GM23338 (cell line): ENCODE data around the gene YAP1. TPM values are rescaled to one million over a fixed set of nuclear protein-coding genes. Genes with fewer than 3 reads are reported as not detected.

Source experiments
- ETS1 ChIP-seq: IDR thresholded peaks from 2 replicates; pipeline ENCODE4 v1.6.1; 2016; ENCODE audit warnings: antibody characterized with exemption
- EZH2 ChIP-seq: fragments of 200-600 bp; sonication (generic); IDR thresholded peaks from one replicate; pipeline ENCODE4 v1.8.0; 2017; ENCODE audit warnings: antibody characterized with exemption, mild to moderate bottlenecking, low read depth; ENCODE audit not compliant: unreplicated experiment
- EZH2phosphoT487 ChIP-seq: fragments of 200-600 bp; sonication (generic); IDR thresholded peaks from one replicate; pipeline ENCODE4 v1.8.1; 2018; ENCODE audit warnings: antibody characterized with exemption; ENCODE audit not compliant: unreplicated experiment
- POLR2AphosphoS5 ChIP-seq: IDR thresholded peaks from 2 replicates; pipeline ENCODE4 v1.6.1; 2016; ENCODE audit warnings: antibody characterized with exemption, low read depth
- REST ChIP-seq: IDR thresholded peaks from one replicate; pipeline ENCODE4 v1.6.1; 2018; ENCODE audit warnings: antibody characterized with exemption; ENCODE audit not compliant: unreplicated experiment
- STAT1 ChIP-seq: IDR thresholded peaks from one replicate; pipeline ENCODE4 v1.6.1; 2016; ENCODE audit warnings: antibody characterized with exemption; ENCODE audit not compliant: unreplicated experiment
- ZNF114 ChIP-seq: fragments of 250-450 bp; sonication (Bioruptor Pico); IDR thresholded peaks from 2 replicates; pipeline ENCODE4 v1.5.0; 2020; ENCODE audit warnings: mild to moderate bottlenecking, moderate library complexity
- ZNF331 ChIP-seq: fragments of 250-450 bp; sonication (Bioruptor Pico); IDR thresholded peaks from 2 replicates; pipeline ENCODE4 v1.5.0; 2020; ENCODE audit warnings: low read depth, mild to moderate bottlenecking, moderate library complexity
- ZNF462 ChIP-seq: fragments of 250-450 bp; sonication (Bioruptor Pico); IDR thresholded peaks from 2 replicates; pipeline ENCODE4 v1.5.0; 2020; ENCODE audit warnings: mild to moderate bottlenecking, moderate library complexity
- polyA plus RNA-seq: library from polyadenylated mRNA; unstranded; fragments of >200 nt; fragmentation: Nextera tagmentation; extraction: Ambion mirVana; gene quantifications from 2 replicates; pipeline ENCODE4 v1.2.1, GENCODE V29; 2016
- total RNA-seq: library from RNA; depleted of rRNA; stranded (reverse); fragments of >200 nt; shearing (Covaris generic); gene quantifications from 2 replicates; pipeline ENCODE4 v1.2.3, GENCODE V29; 2014

Gene YAP1
- total and polyA plus RNA-seq, 2 experiments from 2014 or later: 17.2 to 155 TPM

DNA sequence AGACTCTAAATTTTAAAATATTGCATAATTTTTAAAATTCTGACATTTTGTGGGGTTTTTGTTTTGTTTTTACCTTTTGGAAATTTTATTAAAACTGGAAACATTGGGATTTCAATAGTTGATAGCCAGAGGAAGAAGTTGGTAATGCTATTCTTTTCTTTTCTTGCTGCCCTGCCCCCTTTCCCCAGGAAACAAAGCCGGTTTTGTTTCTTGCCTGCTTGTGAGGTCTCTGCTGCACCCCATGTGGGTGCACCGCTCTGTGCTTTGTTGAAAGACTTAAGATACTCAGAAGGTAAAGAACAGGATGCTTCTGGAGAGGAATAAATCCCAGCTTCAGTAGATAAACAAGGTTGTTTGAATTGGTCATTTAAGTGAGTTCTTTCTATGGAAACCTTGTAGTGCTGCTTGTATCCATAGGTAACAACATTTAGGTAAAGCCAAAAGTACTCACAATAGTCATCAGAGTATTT is 87.5 kb downstream of the YAP1 start (continued):
- TF ChIP-seq ZNF462 (CRISPR knock-in tag) (peak; percentile 71), POLR2AphosphoS5 (peak; percentile 34; the same call in 1 of the 2 replicates), EZH2phosphoT487 (no peak), ZNF114 (peak; percentile 74; the same call in 1 of the 2 replicates), ETS1 (0 out of 2 replicates have a peak, but pooled peaks have one; percentile 37), STAT1 (no peak), ZNF331 (CRISPR knock-in tag) (no peak), EZH2 (no peak), REST (no peak)
